Stimulated activated CD4-positive, alpha-beta T cell treated with anti-CD3 and anti-CD28 coated beads, Interleukin-15, amount 100 ng/mL, for 24 hours (primary cell): Measurements from ENCODE around the gene EIPR1.

Experiments
- DNase-seq: peaks from one replicate; pipeline ENCODE4 v3.0.0-alpha.2; 2020

The EIPR1 gene

GRCh38 chr2:3139906-3140305, 237.7 kb downstream of the EIPR1 start:
- DNase-seq, result no peak
